GM18511 (cell line): ENCODE results near the gene ATP8A2.
"Not testable (repeated sequence)": the region's sequence is repeated elsewhere in the genome, so short reads cannot be mapped to it uniquely, and the experiment has no call there.

ENCODE experiments used
- ATAC-seq: cut with Tn5 transposase; IDR thresholded peaks from one replicate; pipeline ENCODE4 v1.9.1; 2021; ENCODE audit warnings: mild to moderate bottlenecking, moderate library complexity; ENCODE audit not compliant: unreplicated experiment

Gene ATP8A2

DNA sequence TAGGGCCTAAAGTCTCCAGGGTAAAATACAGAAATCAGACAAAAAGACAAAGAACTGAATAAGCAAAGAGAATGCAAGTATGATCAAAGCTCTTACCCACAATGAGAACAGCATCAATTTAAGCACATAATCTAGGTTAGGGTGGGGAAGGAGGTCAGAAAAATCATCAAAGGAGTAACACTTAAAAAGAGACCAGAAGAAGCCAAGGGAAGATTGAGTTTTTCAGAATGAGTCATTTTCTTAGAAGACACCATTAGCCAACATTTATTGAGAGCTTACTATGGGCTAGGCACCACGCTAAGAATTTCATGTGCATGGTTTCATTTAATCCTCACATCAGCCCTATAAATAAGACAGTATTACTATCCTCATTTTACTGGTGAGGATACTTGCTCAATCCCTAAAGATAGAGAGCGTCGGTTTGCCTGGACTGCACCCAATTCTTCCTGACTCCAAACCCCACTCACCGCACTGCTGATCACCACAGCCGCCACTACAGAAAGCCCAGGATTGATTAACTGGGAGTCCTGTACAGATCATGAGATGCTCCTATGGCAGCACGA is 681.7 kb downstream of the ATP8A2 start:
- ATAC-seq, result no peak

DNA sequence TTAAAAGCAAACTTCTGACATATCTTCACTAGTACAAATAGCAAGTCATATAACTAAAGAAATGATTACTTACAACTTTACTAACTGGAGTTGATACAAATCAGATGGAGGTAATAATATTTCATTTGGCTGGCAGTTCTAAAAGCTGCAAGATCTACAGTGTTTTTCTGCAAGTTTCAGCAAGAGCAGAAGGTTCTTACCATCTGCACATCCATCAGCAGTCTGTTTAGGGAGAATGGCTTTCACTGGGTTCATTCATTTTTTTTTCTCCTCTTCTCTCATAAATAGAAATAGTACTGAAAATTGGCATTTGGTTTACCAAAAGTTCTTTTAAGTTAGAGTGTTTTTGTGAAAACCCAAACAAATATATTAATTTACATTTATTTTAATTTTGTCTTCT is 683.1 kb downstream of the ATP8A2 start:
- ATAC-seq, result no peak

GRCh38 chr13:26058704-26059103 is 686.9 kb downstream of the ATP8A2 start:
- no peak for ATAC-seq

DNA sequence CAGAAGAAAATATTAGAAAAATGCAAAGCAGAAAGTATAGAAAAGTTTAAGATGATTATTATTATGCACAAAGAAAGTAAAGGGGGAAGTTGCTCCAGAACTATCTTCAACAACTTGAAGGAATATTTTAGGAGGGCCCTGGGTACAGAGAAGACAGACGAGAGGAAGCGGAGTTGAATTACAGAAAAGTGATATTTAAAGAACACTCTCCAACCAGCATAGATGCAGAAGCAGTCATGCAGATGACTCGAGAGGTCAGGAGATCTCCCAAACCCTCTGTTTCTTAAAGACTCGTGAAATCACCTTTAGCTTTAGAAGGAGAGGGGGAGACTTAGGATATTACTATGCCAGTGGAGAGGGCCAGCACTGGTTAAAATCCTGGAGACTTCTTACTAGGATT is 688.6 kb downstream of the ATP8A2 start:
- no peak for ATAC-seq

DNA sequence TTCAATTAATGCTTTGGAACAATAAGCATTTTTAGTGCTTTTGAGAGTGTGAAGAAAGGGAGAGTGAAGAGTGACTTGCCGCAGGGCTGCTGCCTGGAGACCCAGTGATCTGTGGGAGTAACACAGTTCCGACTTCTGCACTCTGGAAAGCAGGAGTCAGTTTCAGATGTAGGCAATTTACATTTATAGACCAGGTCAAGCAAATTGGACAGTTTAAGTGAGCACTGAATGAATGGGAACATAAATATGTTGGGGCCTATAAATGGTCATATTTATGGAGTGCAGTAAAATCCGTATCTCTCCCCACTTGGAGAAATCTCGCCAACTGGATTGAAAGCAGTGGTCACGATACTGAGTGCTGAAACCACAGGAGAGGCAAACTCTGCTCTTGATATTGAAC is 689.5 kb downstream of the ATP8A2 start:
- ATAC-seq, result no peak

- no peak for ATAC-seq
Measured at GRCh38 chr13:26061947-26062346, 690.2 kb downstream of the ATP8A2 start.

DNA sequence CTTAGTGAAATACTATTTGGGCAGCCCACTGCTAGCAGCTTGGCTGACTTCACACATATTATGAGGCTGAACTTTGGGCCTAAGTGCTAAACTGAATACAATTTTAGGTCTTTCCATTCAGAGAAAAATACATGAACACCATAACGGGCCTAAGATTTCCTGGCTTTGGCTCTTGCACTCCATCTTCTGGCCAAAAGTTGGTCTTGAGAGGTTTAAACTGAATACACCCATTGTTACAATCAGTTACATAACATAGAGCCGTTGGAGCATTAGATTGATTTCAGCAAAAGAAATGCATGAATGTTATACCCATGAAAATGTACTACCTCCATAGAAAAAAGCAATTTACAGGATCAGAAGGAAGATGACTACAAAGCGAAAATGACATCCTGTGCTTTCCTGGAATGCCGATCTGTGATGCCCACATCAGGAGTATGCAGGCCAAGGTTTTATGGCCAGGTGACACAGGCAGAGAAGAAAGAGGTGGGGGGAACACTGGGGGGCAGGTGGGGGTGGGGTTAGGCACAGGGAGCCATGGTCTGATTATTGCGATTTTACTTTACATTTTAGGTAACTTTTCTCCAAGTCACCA is 691.2 kb downstream of the ATP8A2 start:
- ATAC-seq, result no peak

GRCh38 chr13:26066492-26066891 is 694.7 kb downstream of the ATP8A2 start:
- ATAC-seq, result not testable (repeated sequence)

- ATAC-seq, result no peak
Measured at GRCh38 chr13:26067601-26068000, 695.8 kb downstream of the ATP8A2 start.

DNA sequence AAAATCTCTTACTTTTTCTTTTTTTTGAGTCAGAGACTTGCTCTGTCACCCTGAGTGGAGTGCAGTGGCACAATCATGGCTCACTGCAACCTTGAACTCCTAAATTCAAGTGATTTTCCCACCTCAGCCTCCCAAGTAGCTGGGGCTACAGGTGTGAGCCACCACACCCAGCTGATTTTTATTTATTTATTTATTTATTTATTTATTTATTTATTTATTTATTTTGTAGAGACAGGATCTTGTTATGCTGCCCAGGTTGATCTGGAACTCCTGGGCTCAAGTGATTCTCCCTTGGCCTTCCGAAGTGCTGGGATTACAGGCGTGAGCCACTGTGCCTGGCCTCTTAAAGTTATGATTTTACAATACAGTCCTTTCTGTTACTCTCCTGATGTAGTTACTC is 696.6 kb downstream of the ATP8A2 start:
- not testable (repeated sequence) for ATAC-seq

- ATAC-seq, result not testable (repeated sequence)
Measured at GRCh38 chr13:26069642-26070041, 697.9 kb downstream of the ATP8A2 start.

DNA sequence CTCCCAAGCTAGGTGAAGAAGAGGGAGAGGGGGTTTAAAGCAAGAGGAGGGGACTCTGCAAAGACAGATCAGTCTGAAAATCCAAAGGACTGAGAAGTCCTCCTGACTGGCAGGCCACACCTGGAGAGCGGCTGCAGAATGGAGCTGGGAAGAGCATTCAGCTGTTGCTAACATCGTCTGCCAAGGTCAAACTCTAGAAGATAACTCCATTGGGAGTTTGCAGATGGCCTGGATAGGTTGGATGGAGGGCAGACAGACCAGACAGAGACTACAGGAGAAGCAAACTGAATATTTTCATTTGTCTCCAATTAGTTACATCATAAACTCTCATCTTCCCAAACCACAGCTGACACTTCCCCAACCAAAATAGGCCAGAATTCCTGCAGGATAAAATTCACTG is 699.9 kb downstream of the ATP8A2 start:
- no peak for ATAC-seq

DNA sequence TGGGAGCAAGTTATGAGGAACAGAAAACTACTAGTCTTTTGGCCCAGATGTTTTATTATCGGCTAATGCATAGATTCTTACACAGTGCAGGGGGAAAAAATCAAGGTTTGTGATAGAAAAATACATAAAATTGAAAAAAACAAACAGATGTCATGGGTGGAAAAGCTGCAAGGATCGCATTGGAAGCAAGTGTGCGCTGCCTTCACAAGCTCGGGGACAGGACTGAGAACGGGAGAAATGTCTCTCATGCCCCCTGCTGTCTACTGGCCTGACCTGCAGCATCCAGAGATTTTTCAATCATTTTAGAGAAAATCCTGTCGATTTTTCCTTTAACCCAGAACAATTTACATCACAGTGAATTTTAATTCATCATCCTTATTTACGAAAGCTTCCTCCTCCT is 700.6 kb downstream of the ATP8A2 start:
- not testable (repeated sequence) for ATAC-seq

GRCh38 chr13:26074706-26075105 is 702.9 kb downstream of the ATP8A2 start:
- no peak for ATAC-seq
